HG02884 (cell line): ENCODE data around the gene COL1A1.

Source experiments
- ATAC-seq: cut with Tn5 transposase; IDR thresholded peaks from one replicate; pipeline ENCODE4 v1.9.1; 2021; ENCODE audit warnings: mild to moderate bottlenecking, moderate library complexity; ENCODE audit not compliant: unreplicated experiment

Gene COL1A1

GRCh38 chr17:50200457-50201275, 765 bp downstream of the COL1A1 start:
- no peak for ATAC-seq

DNA sequence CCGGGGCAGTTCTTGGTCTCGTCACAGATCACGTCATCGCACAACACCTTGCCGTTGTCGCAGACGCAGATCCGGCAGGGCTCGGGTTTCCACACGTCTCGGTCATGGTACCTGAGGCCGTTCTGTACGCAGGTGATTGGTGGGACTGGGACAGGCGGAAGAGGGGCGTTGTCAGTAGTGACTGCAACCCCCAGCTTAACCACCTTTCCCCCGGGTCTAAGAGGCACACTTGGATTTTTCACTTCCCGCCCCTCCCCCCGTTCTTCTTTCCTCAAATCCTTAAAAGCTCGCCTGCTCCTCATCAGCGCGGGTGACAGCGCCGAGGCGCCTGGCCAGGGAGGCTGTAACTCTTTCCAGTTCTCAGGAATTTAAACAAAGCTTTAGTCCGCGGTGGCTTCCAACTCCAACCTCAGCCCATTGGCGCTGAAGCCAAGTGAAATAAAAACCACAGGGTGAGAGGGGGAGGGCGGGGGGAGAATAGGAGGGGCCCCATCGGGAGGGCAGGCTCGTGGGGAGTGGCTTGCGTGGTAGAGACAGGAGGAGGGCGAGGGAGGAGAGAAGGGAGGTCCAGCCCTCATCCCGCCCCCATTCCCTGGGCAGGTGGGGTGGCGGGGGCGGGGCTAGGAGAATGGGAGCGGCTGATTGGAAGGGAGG, 1.5 kb downstream of the COL1A1 start:
- ATAC-seq: no peak

DNA sequence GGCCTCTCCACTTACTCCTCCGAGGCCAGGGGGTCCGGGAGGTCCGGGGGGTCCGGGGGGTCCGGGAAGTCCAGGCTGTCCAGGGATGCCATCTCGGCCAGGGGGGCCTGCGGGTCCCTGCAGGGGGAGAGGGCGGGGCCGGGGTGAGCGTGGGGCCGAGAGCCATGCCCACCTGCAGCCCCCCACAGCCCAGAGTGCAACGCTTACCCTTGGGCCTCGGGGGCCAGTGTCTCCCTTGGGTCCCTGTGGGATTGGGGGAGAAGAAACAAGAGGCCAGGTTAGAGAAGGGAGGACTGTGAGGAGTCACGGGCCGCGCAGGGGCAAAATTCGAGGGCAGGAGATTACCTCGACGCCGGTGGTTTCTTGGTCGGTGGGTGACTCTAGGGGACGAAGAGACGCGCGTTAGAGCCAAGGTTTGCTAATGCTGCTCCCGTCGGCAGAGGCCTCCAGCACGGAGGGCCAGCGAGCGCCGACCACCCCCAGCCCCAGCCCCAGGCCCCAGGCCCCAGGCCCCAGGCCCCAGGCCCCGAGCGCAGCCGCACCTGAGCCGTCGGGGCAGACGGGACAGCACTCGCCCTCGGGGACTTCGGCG, 2.1 kb downstream of the COL1A1 start:
- ATAC-seq: no peak

- no peak for ATAC-seq
These were observed 3.3 kb downstream of the COL1A1 start for GRCh38 chr17:50198026-50198669.

DNA sequence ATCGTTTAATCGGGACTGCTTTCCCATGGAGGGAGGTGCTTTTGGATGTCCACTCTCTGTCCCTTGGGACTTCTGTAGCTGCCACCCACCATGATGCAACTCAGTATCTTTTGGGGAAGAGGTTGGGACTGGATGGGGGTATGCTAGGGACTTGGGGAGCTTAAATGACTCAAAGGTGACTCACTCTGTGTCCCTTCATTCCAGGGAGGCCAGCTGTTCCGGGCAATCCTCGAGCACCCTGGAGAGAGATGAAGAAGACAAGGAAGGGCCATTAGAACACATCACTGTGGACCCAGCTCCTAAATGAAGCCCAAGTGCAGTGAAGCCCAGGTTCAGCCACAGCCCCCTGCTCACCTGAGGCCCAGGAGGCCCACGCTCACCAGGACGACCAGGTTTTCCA, 4.6 kb downstream of the COL1A1 start:
- ATAC-seq: no peak

- ATAC-seq: no peak
These were observed 5.4 kb downstream of the COL1A1 start for GRCh38 chr17:50196036-50196435.

DNA sequence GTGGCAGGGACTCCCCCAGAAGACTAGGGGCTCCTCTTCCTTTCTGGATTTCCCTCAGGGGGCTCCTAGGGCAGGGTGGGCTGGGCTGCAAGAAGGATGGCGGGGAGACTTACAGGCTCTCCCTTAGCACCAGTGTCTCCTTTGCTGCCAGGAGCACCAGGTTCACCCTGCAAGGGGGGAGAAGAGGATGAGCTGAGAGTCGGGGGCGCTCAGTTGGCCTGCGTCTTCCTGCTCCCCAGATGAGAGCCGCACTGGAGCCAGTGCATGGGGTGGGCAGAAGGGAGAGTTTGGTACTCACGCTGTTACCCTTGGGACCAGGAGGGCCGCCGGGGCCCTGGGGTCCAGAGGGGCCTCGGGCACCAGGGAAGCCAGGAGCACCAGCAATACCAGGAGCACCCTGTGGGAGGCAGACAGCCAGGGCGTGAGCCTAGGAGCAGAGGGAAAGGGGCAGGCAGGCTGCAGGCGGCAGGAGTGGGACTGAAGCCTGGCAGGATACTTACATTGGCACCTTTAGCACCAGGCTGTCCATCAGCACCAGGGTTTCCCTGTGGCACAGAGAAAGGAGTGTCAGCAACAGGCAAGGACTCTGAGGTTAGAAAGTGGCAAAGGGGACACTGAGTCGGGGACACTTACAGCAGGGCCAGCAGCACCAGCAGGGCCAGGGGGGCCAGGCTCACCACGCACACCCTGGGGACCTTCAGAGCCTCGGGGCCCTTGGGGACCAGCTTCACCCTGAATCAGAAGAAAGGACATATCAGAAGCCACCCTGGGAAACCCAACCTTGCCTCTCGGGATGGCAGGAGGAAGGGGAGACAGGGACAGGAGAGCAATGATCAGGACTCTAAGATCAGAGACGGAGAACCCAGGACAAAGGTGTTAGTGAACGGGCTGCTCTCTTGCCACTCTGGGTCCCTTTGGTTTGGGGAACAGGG, 6.2 kb downstream of the COL1A1 start:
- no peak for ATAC-seq

- ATAC-seq: no peak
These were observed 7.1 kb downstream of the COL1A1 start for GRCh38 chr17:50194140-50194933.

DNA sequence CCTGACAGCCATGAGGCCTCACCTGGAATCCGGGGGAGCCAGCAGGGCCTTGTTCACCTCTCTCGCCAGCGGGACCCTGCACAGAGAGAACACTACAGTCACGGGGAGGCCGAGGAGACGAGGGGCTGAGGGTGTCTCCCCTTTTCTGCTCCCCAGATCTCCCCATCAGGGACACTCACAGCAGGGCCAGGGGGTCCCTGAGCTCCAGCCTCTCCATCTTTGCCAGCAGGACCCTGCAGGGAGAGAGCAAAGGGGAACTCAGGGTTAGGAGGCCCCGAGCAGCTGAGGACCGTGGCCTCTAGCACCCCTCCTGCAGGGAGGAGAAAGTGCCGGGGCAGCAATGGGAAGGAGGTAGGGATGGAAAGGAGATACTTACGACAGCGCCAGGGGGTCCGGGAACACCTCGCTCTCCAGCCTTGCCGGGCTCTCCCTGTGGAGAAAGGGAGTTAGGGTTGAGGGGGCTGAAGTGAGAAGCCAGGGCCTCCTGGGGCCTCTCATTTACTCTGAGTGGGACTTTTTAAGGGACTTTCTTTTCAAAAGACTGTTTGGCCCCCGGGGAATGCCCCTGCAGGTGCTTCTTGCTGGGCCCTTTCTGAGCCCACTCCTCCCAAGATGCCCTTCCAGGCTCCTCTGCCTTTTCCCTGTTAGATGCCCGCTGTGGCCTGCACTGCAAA, 8.7 kb downstream of the COL1A1 start:
- ATAC-seq: no peak

DNA sequence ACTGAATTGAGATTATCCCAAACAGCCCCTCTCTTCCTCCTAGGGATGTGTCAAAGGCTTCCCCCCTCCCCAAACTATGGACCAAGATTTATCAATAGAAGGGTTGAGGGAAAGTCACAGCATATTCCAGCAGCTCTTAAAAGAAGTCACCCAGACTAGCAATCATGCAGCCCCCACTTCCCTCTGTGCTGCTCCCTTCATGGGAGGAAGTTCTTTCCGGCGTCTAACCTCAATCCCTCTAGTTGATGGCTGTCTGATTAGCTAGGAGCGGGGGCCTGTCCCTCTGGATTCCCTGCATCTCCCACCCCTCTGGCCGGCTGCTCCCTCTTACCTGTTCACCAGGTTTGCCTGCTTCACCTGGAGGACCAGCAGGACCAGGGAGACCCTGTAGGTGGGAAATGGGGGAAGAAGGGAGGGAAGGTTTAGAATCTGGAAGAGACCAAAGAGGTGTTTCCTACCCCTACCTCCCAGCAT, 9.2 kb downstream of the COL1A1 start:
- no peak for ATAC-seq

DNA sequence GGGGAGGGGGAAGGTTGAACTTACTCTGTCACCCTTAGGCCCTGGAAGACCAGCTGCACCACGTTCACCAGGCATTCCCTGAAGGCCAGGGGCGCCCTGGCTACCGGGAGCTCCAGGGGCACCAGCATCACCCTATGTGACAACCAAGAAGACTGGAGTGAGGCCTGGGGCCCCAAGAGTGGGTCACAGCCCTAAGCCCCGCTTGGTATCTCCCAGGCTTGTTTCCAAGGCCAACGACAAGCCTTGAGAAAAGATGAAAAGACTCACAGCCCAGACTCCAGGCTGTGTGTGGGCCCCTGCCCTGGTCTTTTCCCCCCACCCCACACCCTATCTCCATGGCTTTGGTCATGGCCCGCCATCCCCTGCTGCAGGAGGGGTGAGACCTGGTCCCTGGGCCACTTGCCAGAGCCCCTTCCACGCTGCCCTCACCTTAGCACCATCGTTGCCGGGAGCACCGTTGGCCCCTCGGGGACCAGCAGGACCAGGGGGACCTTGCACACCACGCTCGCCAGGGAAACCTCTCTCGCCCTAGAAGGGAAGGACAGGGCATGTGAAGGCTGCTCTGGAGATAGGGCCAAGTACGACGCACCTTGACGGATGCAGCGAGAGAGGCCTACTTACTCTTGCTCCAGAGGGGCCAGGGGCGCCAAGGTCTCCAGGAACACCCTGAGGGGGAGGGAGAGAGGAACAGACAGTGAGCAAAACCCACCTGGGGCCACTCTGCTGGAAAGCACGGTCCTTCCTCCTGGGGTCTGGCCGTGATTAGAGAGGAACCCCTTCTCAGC, 9.9 kb downstream of the COL1A1 start:
- no peak for ATAC-seq

DNA sequence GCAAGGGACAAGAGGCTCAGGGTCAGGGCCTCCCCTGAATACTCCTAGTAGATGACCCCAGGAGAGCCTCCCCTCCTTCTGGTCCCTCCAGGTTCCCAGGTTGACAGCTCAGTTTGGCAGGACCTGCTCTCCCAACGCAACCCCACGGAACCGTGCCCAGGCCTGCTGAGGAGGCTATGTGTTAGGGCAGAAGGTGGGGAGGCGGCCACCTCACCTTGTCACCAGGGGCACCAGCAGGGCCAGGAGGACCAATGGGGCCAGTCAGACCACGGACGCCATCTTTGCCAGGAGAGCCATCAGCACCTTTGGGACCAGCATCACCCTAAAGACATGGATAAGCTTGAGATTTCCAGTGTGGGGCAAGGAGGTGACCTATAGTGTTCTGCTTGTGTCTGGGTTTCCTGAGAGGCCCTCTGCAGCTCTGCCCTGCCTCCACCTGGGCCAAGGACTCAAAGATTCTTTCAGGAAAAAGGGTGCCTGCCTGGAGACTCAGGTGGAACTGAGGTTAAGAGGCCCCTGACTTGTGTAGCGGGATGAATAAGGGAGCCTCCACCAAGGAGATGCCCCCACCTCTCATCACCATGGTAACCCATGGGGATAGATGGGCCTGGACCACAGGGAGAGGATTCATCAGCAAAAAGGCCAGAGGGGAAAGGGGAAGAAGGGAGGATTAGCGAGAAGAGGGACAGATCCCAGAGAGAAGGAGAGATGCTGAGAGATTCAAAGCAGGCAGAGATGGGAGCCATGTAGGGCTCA, 10.7 kb downstream of the COL1A1 start:
- no peak for ATAC-seq

DNA sequence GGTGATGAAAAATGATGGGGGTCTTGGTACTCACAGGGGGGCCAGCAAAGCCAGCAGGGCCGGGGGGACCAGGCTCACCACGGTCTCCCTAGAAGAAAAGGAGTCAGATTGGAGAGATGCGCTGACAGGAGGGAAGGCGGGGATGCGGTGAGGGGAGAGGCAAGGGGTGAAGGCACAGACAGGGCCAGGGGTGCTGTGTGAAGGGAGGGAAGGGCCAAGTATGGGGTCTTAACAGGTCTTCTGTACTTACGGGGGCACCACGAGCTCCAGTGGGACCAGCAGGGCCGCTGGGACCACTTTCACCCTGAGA, 11.2 kb downstream of the COL1A1 start:
- no peak for ATAC-seq

DNA sequence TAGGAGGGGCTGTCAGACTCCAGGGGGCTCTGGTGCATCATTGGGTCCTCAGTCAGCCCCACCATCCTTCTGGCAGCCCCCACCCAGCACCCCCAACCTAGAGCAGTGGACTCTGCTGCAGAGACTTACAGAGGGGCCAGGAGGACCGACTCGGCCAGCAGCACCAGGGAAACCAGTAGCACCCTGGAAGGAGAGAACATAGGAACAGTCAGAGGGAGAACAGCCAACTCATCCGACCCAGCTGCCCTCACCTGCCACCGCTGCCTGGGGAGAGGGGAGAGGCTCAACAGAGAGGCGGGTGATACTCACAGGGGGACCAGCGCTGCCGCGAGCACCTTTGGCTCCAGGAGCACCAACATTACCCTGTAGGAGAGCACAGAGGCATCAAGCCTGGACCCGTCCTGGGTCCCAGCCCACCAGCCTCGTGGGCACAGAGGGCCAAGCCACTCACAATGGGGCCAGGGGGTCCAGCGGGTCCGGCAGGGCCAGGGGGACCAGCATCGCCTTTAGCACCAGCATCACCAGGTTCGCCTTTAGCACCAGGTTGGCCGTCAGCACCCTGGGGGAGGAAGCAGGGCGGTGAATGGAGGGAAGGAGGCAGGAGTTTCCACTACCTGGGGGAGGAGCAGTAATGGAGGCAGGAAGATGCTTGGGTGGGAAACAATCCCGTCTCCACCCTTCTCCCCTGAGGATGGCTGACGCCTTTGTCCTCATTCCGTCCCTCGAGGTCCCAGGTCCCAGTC, 11.7 kb downstream of the COL1A1 start:
- ATAC-seq: no peak

- ATAC-seq: no peak
These were observed 12.4 kb downstream of the COL1A1 start for GRCh38 chr17:50188921-50189549.

DNA sequence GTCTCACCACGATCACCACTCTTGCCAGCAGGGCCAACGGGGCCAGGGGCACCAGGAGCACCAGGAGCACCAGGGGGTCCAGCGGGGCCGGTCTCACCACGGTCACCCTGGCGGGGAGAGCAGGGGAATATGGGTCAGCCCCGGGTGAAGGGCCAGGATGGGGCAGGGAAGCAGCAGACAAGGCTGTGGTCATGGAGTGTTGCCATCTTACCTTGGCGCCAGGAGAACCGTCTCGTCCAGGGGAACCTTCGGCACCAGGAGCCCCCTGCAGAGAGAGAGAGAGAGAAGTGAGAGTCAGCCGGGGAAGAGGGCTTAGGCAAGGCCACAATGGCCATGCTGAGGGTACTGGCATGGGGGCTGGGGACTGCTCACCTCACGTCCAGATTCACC, 12.9 kb downstream of the COL1A1 start:
- no peak for ATAC-seq
